CD4-positive, alpha-beta T cell (primary cell): Measurements from ENCODE around the gene KIF26A. TPM values are rescaled to one million over a fixed set of nuclear protein-coding genes. Genes with fewer than 3 reads are reported as not detected.

ENCODE experiments used
- ATAC-seq: fragments of 200-7000 bp; cut with Tn5 transposase; one replicate; pipeline ENCODE4 v1.10.0; 2022; ENCODE audit warnings: mild to moderate bottlenecking; ENCODE audit not compliant: poor library complexity
- CTCF ChIA-PET: fragments of 350-600 bp; sonication (Branson Sonifier 250); formaldehyde crosslinking; loops from one replicate; lab custom pipeline; 2021; ENCODE audit warnings: antibody characterized with exemption, inconsistent platforms; lab: Charles Lee
- POLR2A ChIA-PET: fragments of 350-600 bp; sonication (Branson Sonifier 250); formaldehyde crosslinking; loops from one replicate; lab custom pipeline; 2021; ENCODE audit warnings: antibody characterized with exemption, inconsistent platforms; lab: Charles Lee
- DNase-seq, 14 experiments: peaks; one replicate each; pipeline ENCODE4 v3.0.0-alpha.2; 2013 to 2020; ENCODE audit warnings: mixed read lengths in 2 of 14
- H3K27ac ChIP-seq, 2 donors: one replicate each; pipeline versions ENCODE4 v1.5.1 to v1.7.0; 2013; ENCODE audit warnings: low read length in 2 of 2, low read depth in 1 of 2, mild to moderate bottlenecking in 1 of 2
- H3K27me3 ChIP-seq, 2 experiments: 1 replicate in 1 of 2; 2 replicates in 1 of 2; pipeline versions ENCODE4 v1.6.1 to v1.7.0; 2013; ENCODE audit warnings: low read length in 2 of 2, control low read depth in 1 of 2, mild to moderate bottlenecking in 1 of 2, moderate library complexity in 1 of 2; ENCODE audit not compliant: insufficient read depth in 2 of 2, control insufficient read depth in 1 of 2
- H3K36me3 ChIP-seq: one replicate; pipeline ENCODE4 v1.6.1; 2013; ENCODE audit warnings: low read length, control low read depth; ENCODE audit not compliant: insufficient read depth
- H3K4me1 ChIP-seq: one replicate; pipeline ENCODE4 v1.6.1; 2013; ENCODE audit warnings: low read length, control low read depth; ENCODE audit not compliant: insufficient read depth
- H3K4me3 ChIP-seq: one replicate; pipeline ENCODE4 v1.5.1; 2013; ENCODE audit warnings: mild to moderate bottlenecking, low read length, moderate library complexity
- H3K9me3 ChIP-seq, 2 experiments: 1 replicate in 1 of 2; 2 replicates in 1 of 2; pipeline versions ENCODE4 v1.6.1 to v1.7.0; 2013; ENCODE audit warnings: low read length in 2 of 2, mild to moderate bottlenecking in 2 of 2, control low read depth in 1 of 2, moderate library complexity in 1 of 2; ENCODE audit not compliant: control insufficient read depth in 1 of 2, insufficient read depth in 1 of 2
- H3K27ac Mint-ChIP-seq: one replicate; pipeline ENCODE4 v1.8.0; 2020; ENCODE audit warnings: mixed read lengths
- H3K27me3 Mint-ChIP-seq: one replicate; pipeline ENCODE4 v1.8.0; 2021; ENCODE audit warnings: mixed read lengths
- H3K36me3 Mint-ChIP-seq: one replicate; pipeline ENCODE4 v1.8.0; 2021; ENCODE audit warnings: low read depth, mixed read lengths
- H3K4me1 Mint-ChIP-seq: one replicate; pipeline ENCODE4 v1.8.0; 2021; ENCODE audit warnings: low read depth, mixed read lengths
- H3K4me3 Mint-ChIP-seq: one replicate; pipeline ENCODE4 v1.8.0; 2020; ENCODE audit warnings: mild to moderate bottlenecking, mixed read lengths
- H3K9me3 Mint-ChIP-seq: one replicate; pipeline ENCODE4 v1.8.0; 2020; ENCODE audit warnings: mixed read lengths
- intact Hi-C, 2 experiments: fragments of 100-400 bp; cut with DNase I in 1 of 2; cut with micrococcal nuclease in 1 of 2; formaldehyde crosslinking; loops; one replicate each; pipeline versions ENCODE4 v1.15.1 to v1.9.0; 2023 to 2025; cut with DNase I, micrococcal nuclease
- total RNA-seq, 174 experiments: library from RNA in 2 of 174; stranded (reverse) in 2 of 174; gene quantifications; one replicate each; pipeline ENCODE4 v1.2.3 and lab custom pipeline; 2021 to 2026
- TF ChIP-seq, protein P1 (sequence below): fragments of 200-600 bp; IDR thresholded peaks from one replicate; pipeline ENCODE4 v1.8.0; 2022; ENCODE audit warnings: antibody characterized with exemption, mild to moderate bottlenecking

KIF26A gene
- total RNA-seq, 2 experiments from 2014 or later: 0.25 to 0.31 TPM

DNA sequence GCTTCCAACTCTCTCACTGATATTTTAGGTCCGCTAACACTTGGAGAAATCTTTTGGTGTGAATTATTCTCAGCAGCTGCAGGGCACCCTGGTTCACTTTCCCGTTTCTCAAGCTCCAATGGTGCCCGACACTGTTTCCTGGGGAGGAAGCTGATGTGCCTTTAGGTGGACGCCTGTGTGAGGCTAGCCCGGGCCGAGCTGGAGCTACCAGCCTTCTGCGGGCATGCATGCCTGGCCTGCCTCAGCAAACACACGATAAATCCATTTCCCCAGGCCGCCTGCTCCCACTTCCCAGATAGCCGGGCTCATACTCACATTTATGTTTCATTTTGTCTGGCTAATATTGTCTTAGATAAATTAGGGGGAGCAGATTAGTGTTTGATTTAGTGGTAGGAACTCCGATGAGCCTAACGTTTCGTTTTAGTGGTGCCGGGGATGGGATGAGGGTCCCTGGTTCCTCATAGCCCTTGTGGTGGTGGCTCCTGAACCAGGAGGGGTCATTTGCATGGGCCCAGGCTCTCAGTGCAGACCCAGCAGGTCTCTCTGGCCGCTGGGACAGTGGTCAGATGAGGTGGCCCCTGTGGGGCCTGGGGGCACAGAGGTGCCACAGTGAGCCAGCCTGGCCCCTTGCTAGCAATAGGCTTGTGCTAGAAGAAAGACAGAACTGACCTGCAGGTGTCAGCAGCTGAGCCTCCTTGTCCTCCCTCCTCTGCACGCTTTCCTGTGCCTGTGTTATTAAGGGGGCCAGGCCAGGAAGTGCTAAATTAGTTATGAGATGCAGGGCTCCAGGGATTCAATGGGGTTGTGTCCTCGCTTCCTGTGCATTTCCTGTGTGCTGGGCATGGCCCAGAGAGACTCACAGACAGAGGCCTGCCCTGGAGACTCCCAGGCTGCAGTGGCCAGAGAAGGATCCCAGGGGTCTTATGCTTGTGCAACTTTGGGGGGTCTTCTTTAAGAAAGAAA, 88.3 kb downstream of the KIF26A start:
- Mint-ChIP-seq H3K4me3 (no peak overlapping the region), H3K27me3 (peaks cover 11% of the 10 kb centered on the region), H3K36me3 (no peaks in the 10 kb centered on the region), H3K4me1 (peaks cover 14% of the 10 kb centered on the region), H3K9me3 (no peaks in the 10 kb centered on the region), H3K27ac (no peak overlapping the region)
- DNase-seq: no peak
- ChIA-PET POLR2A (no interaction called here), CTCF (no interaction called here)
- Histone ChIP-seq H3K4me3 (no peak overlapping the region), H3K4me1 (peaks cover 26% of the 10 kb centered on the region), H3K27ac (no peak overlapping the region), H3K36me3 (no peaks in the 10 kb centered on the region), H3K9me3 (peaks cover 0 to 37% of the 10 kb centered on the region in 2 experiments), H3K27me3 (peaks cover 8 to 16% of the 10 kb centered on the region in 2 experiments)
- intact Hi-C loops: no loop called here
- ATAC-seq: no peak
- TF ChIP-seq, protein P1, sequence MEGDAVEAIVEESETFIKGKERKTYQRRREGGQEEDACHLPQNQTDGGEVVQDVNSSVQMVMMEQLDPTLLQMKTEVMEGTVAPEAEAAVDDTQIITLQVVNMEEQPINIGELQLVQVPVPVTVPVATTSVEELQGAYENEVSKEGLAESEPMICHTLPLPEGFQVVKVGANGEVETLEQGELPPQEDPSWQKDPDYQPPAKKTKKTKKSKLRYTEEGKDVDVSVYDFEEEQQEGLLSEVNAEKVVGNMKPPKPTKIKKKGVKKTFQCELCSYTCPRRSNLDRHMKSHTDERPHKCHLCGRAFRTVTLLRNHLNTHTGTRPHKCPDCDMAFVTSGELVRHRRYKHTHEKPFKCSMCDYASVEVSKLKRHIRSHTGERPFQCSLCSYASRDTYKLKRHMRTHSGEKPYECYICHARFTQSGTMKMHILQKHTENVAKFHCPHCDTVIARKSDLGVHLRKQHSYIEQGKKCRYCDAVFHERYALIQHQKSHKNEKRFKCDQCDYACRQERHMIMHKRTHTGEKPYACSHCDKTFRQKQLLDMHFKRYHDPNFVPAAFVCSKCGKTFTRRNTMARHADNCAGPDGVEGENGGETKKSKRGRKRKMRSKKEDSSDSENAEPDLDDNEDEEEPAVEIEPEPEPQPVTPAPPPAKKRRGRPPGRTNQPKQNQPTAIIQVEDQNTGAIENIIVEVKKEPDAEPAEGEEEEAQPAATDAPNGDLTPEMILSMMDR: no peak

DNA sequence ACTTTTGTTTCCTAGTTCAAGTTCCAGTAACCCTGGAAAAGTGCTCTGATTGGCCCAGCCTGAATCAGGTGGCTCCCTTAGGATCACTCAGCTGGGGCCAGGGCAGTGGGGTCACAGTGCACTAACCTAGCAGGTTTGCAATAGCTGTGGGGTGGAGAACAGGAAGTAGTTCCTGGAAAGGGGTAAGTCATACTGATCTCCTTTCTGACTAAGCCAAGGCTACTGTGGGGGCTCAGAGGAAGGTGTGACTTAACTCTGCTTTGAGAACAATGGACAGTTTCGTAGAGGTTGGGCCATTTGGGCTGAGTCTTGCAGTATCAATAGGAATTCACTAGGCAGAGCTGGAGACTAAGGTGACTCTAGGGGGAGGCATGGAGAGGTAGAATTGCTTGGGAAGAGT, 89.4 kb downstream of the KIF26A start:
- TF ChIP-seq, protein P1: no peak
- POLR2A ChIA-PET: no interaction called here
- Histone ChIP-seq H3K27ac (no peak overlapping the region), H3K4me3 (no peak overlapping the region), H3K27me3 (peaks cover 7 to 8% of the 10 kb centered on the region in 2 experiments), H3K36me3 (no peaks in the 10 kb centered on the region), H3K9me3 (peaks cover 0 to 41% of the 10 kb centered on the region in 2 experiments), H3K4me1 (peaks cover 26% of the 10 kb centered on the region)
- intact Hi-C loops: no loop called here
- Mint-ChIP-seq H3K4me1 (peaks cover 14% of the 10 kb centered on the region), H3K4me3 (no peak overlapping the region), H3K36me3 (no peaks in the 10 kb centered on the region), H3K27me3 (peaks cover 7% of the 10 kb centered on the region), H3K9me3 (no peaks in the 10 kb centered on the region), H3K27ac (no peak overlapping the region)
- CTCF ChIA-PET: no interaction called here
- DNase-seq: no peak
- ATAC-seq: no peak

DNA sequence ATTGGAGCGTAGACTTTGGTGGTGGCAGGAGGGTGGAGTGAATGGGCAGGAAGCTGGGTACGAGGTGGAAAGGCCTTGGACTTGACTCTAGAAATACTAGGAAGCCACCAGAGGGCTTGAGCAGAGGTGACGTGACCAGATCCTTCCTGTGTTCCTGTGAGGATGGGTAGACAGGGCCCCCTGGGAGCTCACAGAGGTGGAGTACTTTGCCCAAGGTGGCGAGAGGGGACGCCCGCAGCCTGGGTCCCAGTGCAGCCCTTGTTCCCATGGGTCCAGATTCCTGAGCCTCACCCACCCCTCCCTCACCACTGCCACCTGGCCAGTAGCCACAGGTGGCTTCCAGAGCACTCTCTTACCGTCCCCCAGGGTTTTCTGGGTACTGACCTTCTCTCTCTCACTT, 89.8 kb downstream of the KIF26A start:
- no peaks in the 10 kb centered on the region for H3K36me3 Mint-ChIP-seq
- no peak overlapping the region for H3K27ac Mint-ChIP-seq
- peaks cover 7% of the 10 kb centered on the region for H3K27me3 Mint-ChIP-seq
- Histone ChIP-seq H3K4me1 (peaks cover 26% of the 10 kb centered on the region), H3K27ac (no peak overlapping the region), H3K9me3 (peaks cover 0 to 38% of the 10 kb centered on the region in 2 experiments), H3K27me3 (peaks cover 5 to 8% of the 10 kb centered on the region in 2 experiments), H3K4me3 (no peak overlapping the region), H3K36me3 (no peaks in the 10 kb centered on the region)
- intact Hi-C loops: no loop called here
- ATAC-seq (no peak), DNase-seq (no peak)
- POLR2A ChIA-PET: no interaction called here
- H3K4me1 Mint-ChIP-seq: peaks cover 14% of the 10 kb centered on the region
- TF ChIP-seq, protein P1: no peak
- no peak overlapping the region for H3K4me3 Mint-ChIP-seq
- H3K9me3 Mint-ChIP-seq: peaks cover under 1% of the 10 kb centered on the region
- CTCF ChIA-PET: no interaction called here
